ENCODE results near the gene ZNF618.

ZNF618 gene

DNA sequence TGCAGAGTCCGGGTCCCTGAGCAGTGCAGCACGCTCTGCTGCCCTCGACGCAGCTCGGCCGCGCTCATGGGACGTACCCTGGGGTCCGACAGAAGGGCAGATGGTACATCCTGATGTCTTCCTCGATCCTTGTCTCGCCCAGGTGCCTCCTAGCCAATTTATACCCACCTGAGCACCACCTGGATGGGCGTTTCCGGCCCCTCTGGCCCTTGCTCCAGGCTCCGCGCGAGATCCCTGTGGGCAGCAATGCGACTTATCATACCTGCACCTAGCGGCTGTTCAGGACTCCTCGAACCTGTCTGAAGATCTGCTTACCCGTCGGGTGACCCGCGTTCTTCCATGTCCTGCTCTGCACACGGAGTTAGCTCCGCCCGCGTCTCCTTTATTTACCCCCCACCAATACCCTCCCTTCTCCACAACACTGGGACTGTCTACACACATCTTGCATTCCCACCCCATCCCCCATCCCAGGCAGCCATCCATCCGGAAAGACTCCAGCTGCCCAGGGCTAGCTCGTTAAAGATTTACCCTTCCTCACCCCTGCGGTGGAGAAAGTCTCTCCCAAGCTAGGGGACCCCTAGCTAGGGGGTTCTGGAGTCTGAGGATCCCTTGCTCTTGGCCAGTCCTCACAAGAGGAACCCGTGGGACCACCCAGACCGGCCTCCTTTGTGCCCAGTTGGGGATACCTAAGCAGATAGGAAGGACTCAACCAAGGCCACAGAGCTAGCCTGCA, 223.0 kb downstream of the ZNF618 start, which contains the start of gene KIF12:
KIF12 (minus strand) TSS at position 357 of the 733 bp plus-strand sequence; CDS start at position 341, 16 bp downstream.
- no peak for DNase-seq (ENCODE audit: low read depth)

GRCh38 chr9:114099669-114100270, 223.7 kb downstream of the ZNF618 start:
- DNase-seq (ENCODE audit: low read depth), result no peak

GRCh38 chr9:114100536-114100935, 224.4 kb downstream of the ZNF618 start:
- DNase-seq (ENCODE audit: low read depth), result no peak

- no peak for DNase-seq (ENCODE audit: low read depth)
Measured at GRCh38 chr9:114102484-114102883, 226.4 kb downstream of the ZNF618 start.

DNA sequence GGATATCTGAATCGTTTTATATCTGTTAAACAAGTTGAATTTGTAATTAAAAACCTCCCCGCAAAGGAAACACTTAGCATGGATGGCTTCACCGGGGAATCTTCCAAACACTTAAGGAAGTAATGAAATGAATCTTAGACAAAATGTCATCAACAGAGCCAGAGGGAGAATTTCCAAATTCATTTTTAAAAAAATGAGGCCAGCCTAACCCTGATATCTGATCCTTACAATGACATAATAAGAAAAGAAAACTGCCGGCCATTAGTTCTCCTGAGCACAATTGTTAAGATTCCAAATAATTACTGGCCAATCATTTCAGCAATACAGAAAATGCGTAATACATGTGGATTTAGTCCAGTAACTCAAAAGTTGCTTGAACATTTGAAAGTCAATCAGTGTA, 229.1 kb downstream of the ZNF618 start:
- DNase-seq (ENCODE audit: low read depth), result no peak

Data from activated T-cell treated with anti-CD3 and anti-CD28 coated beads for 48 hours (primary cell).